MM.1S (cell line): ENCODE measurements around the gene NPC2.

Experiments used
- DNase-seq: peaks from one replicate; pipeline ENCODE4 v3.0.0-alpha.2; 2015
- H2AFZ ChIP-seq: fragments of 300-600 bp; sonication (generic); 2 replicates; pipeline ENCODE4 v1.6.0; 2016; ENCODE audit warnings: antibody characterized with exemption, low read length
- H3F3A ChIP-seq: fragments of 300-600 bp; sonication (generic); 2 replicates; pipeline ENCODE4 v1.6.1; 2016; ENCODE audit warnings: mild to moderate bottlenecking, antibody characterized with exemption, low read length, moderate library complexity, mixed read lengths; ENCODE audit not compliant: insufficient read depth
- H3K27ac ChIP-seq: fragments of 300-600 bp; sonication (generic); 2 replicates; pipeline ENCODE4 v1.5.1; 2016; ENCODE audit warnings: mild to moderate bottlenecking, low read length
- H3K27me3 ChIP-seq: fragments of 300-600 bp; sonication (generic); replicated peaks from 2 replicates; pipeline ENCODE4 v1.6.0; 2016; ENCODE audit warnings: low read length; ENCODE audit not compliant: insufficient read depth
- H3K36me3 ChIP-seq: fragments of 300-600 bp; sonication (generic); replicated peaks from 2 replicates; pipeline ENCODE4 v1.6.1; 2016; ENCODE audit warnings: mild to moderate bottlenecking, low read length, mixed read lengths; ENCODE audit not compliant: insufficient read depth
- H3K4me1 ChIP-seq: fragments of 300-600 bp; sonication (generic); 2 replicates; pipeline ENCODE4 v1.6.1; 2016; ENCODE audit warnings: low read length, mixed read lengths
- H3K4me2 ChIP-seq: fragments of 300-600 bp; sonication (generic); 2 replicates; pipeline ENCODE4 v1.6.0; 2016; ENCODE audit warnings: low read depth, low read length
- H3K4me3 ChIP-seq: fragments of 300-600 bp; sonication (generic); 2 replicates; pipeline ENCODE4 v1.5.1; 2016; ENCODE audit warnings: low read length, mixed read lengths
- H3K79me2 ChIP-seq: fragments of 300-600 bp; sonication (generic); 2 replicates; pipeline ENCODE4 v1.6.1; 2016; ENCODE audit warnings: mixed run types, low read length, mixed read lengths
- H3K9ac ChIP-seq: fragments of 300-600 bp; sonication (generic); 2 replicates; pipeline ENCODE4 v1.6.1; 2016; ENCODE audit warnings: low read length, mixed read lengths
- H3K9me2 ChIP-seq: fragments of 300-600 bp; sonication (generic); replicated peaks from 2 replicates; pipeline ENCODE4 v1.6.1; 2016; ENCODE audit warnings: mild to moderate bottlenecking, low read length, mixed read lengths; ENCODE audit not compliant: insufficient read depth
- H3K9me3 ChIP-seq: fragments of 300-600 bp; sonication (generic); replicated peaks from 2 replicates; pipeline ENCODE4 v1.6.1; 2016; ENCODE audit warnings: mild to moderate bottlenecking, low read length, mixed read lengths; ENCODE audit not compliant: insufficient read depth
- H4K20me1 ChIP-seq: fragments of 300-600 bp; sonication (generic); 2 replicates; pipeline ENCODE4 v1.6.1; 2016; ENCODE audit warnings: mild to moderate bottlenecking, low read length, moderate library complexity, mixed read lengths; ENCODE audit not compliant: insufficient read depth
- EZH2 ChIP-seq: fragments of 300-600 bp; sonication (generic); optimal IDR thresholded peaks from 2 replicates; pipeline ENCODE3; 2017; ENCODE audit warnings: low read depth, mild to moderate bottlenecking, antibody characterized with exemption, low read length, mixed read lengths
- EZH2phosphoT487 ChIP-seq: fragments of 300-600 bp; sonication (generic); IDR thresholded peaks from 2 replicates; pipeline ENCODE4 v1.6.1; 2018; ENCODE audit warnings: antibody characterized with exemption, low read length
- TF ChIP-seq, protein P1 (sequence below): fragments of 300-600 bp; sonication (generic); IDR thresholded peaks from 2 replicates; pipeline ENCODE4 v1.5.1; 2016; ENCODE audit warnings: antibody characterized with exemption, low read length, mixed read lengths

Gene NPC2

DNA sequence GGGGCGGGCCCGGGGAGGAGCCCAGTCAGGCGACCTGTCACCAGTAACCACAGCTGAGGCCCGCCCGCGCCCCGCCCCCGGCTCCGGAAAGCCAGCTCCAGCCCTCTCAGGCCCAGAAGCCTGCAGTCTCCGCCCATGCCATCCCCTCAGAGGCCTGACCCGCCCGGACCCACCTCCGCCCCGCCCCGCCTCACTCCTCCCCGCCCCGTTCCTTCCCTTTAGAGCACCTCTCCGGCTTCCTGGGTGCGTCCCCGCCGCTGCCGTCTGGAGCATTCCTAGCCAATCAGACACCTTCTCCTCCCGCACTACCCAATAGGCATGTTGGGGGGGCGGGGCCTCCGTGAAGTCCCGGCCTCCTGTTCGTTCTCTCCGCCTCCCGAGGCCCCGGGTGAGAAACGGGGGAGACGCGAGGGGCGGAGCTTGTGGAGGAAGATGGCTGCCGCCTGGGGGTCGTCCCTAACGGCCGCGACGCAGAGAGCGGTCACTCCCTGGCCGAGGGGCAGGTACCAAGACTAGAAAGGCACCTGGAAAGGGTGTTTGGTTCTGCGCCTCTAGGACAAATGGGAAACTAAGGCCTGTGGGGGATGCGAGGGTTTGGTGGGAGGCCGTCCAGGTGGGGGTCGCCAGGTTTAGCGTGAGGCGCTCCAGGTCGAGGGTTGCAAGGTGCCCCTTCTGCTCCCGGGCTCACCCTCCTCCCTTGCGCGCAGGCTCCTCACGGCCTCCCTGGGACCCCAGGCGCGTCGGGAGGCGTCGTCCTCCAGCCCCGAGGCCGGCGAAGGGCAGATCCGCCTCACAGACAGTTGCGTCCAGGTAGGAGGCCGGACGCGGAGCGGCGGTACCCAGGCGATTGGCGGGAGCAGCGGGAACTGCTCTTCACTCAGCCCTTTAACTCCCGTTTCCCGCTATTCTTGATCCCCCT lies 497 bp upstream of the NPC2 start, which contains the start of gene ISCA2:
Gene ISCA2 (plus strand): TSS at position 423 of the 919 bp plus-strand sequence. CDS start 10 bp downstream, at position 433.
- H3K79me2 ChIP-seq, result peaks cover 8% of the 10 kb centered on the region; the same call in 1 of the 2 replicates
- H3K4me1 ChIP-seq, result 0 out of 2 replicates have a peak, but pooled peaks cover 5% of the 10 kb centered on the region
- H3F3A ChIP-seq, result peaks cover 5% of the 10 kb centered on the region; the same call in 1 of the 2 replicates
- no peaks in the 10 kb centered on the region for H3K27me3 ChIP-seq
- H2AFZ ChIP-seq, result peak within 1 kb of the TSS; percentile 89
- DNase-seq, result peak; percentile 93
- H3K27ac ChIP-seq, result peak within 1 kb of the TSS; percentile 25; the same call in 1 of the 2 replicates
- H3K4me2 ChIP-seq, result peak within 1 kb of the TSS; percentile 74
- H3K36me3 ChIP-seq, result no peaks in the 10 kb centered on the region
- no peaks in the 10 kb centered on the region for H4K20me1 ChIP-seq
- H3K9me3 ChIP-seq, result no peaks in the 10 kb centered on the region
- H3K9me2 ChIP-seq, result no peaks in the 10 kb centered on the region
- TF ChIP-seq EZH2phosphoT487, result no peak
- TF ChIP-seq EZH2, result no peak
- TF ChIP-seq, protein P1, sequence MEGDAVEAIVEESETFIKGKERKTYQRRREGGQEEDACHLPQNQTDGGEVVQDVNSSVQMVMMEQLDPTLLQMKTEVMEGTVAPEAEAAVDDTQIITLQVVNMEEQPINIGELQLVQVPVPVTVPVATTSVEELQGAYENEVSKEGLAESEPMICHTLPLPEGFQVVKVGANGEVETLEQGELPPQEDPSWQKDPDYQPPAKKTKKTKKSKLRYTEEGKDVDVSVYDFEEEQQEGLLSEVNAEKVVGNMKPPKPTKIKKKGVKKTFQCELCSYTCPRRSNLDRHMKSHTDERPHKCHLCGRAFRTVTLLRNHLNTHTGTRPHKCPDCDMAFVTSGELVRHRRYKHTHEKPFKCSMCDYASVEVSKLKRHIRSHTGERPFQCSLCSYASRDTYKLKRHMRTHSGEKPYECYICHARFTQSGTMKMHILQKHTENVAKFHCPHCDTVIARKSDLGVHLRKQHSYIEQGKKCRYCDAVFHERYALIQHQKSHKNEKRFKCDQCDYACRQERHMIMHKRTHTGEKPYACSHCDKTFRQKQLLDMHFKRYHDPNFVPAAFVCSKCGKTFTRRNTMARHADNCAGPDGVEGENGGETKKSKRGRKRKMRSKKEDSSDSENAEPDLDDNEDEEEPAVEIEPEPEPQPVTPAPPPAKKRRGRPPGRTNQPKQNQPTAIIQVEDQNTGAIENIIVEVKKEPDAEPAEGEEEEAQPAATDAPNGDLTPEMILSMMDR, result no peak
- H3K4me3 ChIP-seq, result peak within 1 kb of the TSS; percentile 85
- peak within 1 kb of the TSS; percentile 70 for H3K9ac ChIP-seq

GRCh38 chr14:74491956-74492775 lies 939 bp downstream of the NPC2 start:
- no peaks in the 10 kb centered on the region for H3K27me3 ChIP-seq
- H3K4me2 ChIP-seq, result peak overlapping the region; percentile 62
- H3K9me2 ChIP-seq, result no peaks in the 10 kb centered on the region
- peak overlapping the region; percentile 89 for H2AFZ ChIP-seq
- H3K79me2 ChIP-seq, result peaks cover 15% of the 10 kb centered on the region
- peaks cover 5% of the 10 kb centered on the region; the same call in 1 of the 2 replicates for H3F3A ChIP-seq
- peak overlapping the region; percentile 78 for H3K4me3 ChIP-seq
- TF ChIP-seq EZH2 (no peak), EZH2phosphoT487 (no peak)
- TF ChIP-seq, protein P1, result peak; percentile 29
- H3K9me3 ChIP-seq, result no peaks in the 10 kb centered on the region
- H3K9ac ChIP-seq, result peak overlapping the region; percentile 70; the same call in 1 of the 2 replicates
- peak; percentile 59 for DNase-seq
- H3K4me1 ChIP-seq, result 0 out of 2 replicates have a peak, but pooled peaks cover 5% of the 10 kb centered on the region
- no peaks in the 10 kb centered on the region for H3K36me3 ChIP-seq
- no peaks in the 10 kb centered on the region for H4K20me1 ChIP-seq
- peak overlapping the region; percentile 5; the same call in 1 of the 2 replicates for H3K27ac ChIP-seq

- peaks cover 5% of the 10 kb centered on the region; the same call in 1 of the 2 replicates for H3F3A ChIP-seq
- no peaks in the 10 kb centered on the region for H3K9me3 ChIP-seq
Observed at GRCh38 chr14:74490486-74490885, 2.6 kb downstream of the NPC2 start.

More at GRCh38 chr14:74490486-74490885, 2.6 kb downstream of the NPC2 start:
- Histone ChIP-seq H3K4me3 (no peak overlapping the region), H3K4me2 (no peak overlapping the region), H3K9me2 (no peaks in the 10 kb centered on the region), H4K20me1 (no peaks in the 10 kb centered on the region), H3K79me2 (peaks cover 15% of the 10 kb centered on the region), H3K4me1 (0 out of 2 replicates have a peak, but pooled peaks cover 5% of the 10 kb centered on the region), H2AFZ (no peak overlapping the region), H3K27me3 (no peaks in the 10 kb centered on the region), H3K27ac (no peak overlapping the region), H3K9ac (no peak overlapping the region), H3K36me3 (no peaks in the 10 kb centered on the region)
- DNase-seq, result no peak
- no peak for TF ChIP-seq EZH2phosphoT487
- TF ChIP-seq EZH2, result no peak
- TF ChIP-seq, protein P1, result no peak
